Natural killer cell treated with Interleukin-12 subunit alpha and Interleukin-12 subunit beta and Interleukin-15 and Interleukin-18, amount 100 ng/mL, for 72 hours (primary cell): ENCODE data around the gene ZNF3. TPM values are rescaled to one million over a fixed set of nuclear protein-coding genes. Genes with fewer than 3 reads are reported as not detected.

Experiments
- ATAC-seq, 2 donors: fragments of 150-1000 bp; cut with Tn5 transposase in 1 of 2; sonication (Bioruptor Pico), chemical (Tn5 transposase) in 1 of 2; 2 replicates each; pipeline ENCODE4 v1.10.0; 2021
- DNase-seq: peaks from one replicate; pipeline ENCODE4 v3.0.0; 2022; ENCODE audit warnings: low spot score
- H3K27ac Mint-ChIP-seq, 2 donors: 1 replicate in 1 of 2; 2 replicates in 1 of 2; pipeline ENCODE4 v1.8.0; 2022; ENCODE audit warnings: mixed read lengths in 2 of 2, mild to moderate bottlenecking in 1 of 2, moderate library complexity in 1 of 2
- H3K27me3 Mint-ChIP-seq, 2 donors: 1 replicate in 1 of 2; 2 replicates in 1 of 2; pipeline ENCODE4 v1.8.0; 2022; ENCODE audit warnings: mixed read lengths in 2 of 2
- H3K36me3 Mint-ChIP-seq: one replicate; pipeline ENCODE4 v1.8.0; 2022; ENCODE audit warnings: mixed read lengths
- H3K4me1 Mint-ChIP-seq, 2 donors: 1 replicate in 1 of 2; 2 replicates in 1 of 2; pipeline ENCODE4 v1.8.0; 2022; ENCODE audit warnings: low read depth in 2 of 2, mixed read lengths in 2 of 2, mild to moderate bottlenecking in 1 of 2
- H3K4me3 Mint-ChIP-seq: one replicate; pipeline ENCODE4 v1.8.0; 2022; ENCODE audit warnings: mixed read lengths
- H3K9me3 Mint-ChIP-seq: 2 replicates; pipeline ENCODE4 v1.8.0; 2022; ENCODE audit warnings: mixed read lengths
- total RNA-seq, 2 donors: library from RNA; stranded (reverse); gene quantifications; one replicate each; pipeline ENCODE4 v1.2.3, GENCODE V29; 2022

The ZNF3 gene
- total RNA-seq, 2 donors from 2014 or later = 19.6 to 33.6 TPM

DNA sequence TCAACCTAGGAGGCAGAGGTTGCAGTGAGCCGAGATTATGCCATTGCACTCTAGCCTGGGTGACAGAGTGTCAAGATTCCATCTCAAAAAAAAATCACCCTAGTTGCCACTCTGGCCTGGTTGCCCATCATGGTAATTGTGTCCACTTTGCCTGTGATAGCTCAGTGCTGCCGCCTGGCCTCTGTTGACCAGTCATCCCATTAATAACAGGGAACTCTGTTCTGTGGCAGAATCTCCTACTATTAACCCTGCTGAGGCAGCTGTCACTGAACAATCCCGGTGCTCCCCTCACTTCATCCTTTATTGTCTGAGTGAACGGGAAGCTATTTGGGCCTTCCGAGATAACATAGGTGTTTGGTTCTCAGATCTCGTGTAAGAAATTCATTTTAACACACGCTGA, 14.6 kb downstream of the ZNF3 start:
- no peaks in the 10 kb centered on the region for H3K27me3 Mint-ChIP-seq
- ATAC-seq = no peak
- H3K9me3 Mint-ChIP-seq = peaks cover 6% of the 10 kb centered on the region
- DNase-seq = no peak
- H3K36me3 Mint-ChIP-seq = peaks cover 22% of the 10 kb centered on the region
- H3K27ac Mint-ChIP-seq = no peak overlapping the region
- no peak overlapping the region for H3K4me3 Mint-ChIP-seq
- peaks cover 0 to 2% of the 10 kb centered on the region in 2 donors for H3K4me1 Mint-ChIP-seq

DNA sequence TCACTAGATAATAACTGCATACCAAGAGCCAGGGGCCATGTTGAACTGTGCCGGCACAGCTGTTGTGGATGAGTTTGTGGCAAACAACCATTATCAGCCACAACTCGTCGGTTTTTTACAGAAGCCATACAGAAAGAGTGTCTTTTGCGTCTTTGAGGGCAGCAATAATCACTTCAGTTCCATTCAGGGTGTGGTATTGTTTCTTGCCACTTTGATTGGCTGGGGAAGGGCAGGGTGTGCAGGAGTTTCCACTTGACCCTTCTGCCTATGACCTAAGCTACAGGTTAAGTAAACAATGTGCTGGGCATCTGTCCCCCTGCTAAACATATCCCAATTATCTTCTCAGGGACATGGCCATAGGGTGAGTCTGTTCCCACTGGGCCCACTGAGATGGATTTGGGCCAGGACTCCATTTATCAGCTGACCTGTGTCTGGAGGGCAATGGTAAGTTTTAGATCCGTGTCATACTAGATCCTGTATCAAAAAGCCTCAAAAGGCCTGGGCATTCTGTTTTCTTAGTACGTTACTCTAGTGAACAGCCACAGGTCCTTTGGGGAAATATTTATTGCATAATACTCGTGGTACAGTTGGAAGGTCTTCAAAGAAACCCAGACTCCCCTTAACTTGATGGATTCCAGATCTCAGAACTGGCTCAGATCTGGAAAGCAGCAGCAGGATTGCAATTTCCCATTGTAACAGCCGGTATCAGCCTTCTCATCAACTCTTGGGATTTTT, 15.9 kb downstream of the ZNF3 start:
- Mint-ChIP-seq H3K27me3 (no peaks in the 10 kb centered on the region), H3K36me3 (peaks cover 9% of the 10 kb centered on the region), H3K4me1 (no peaks in the 10 kb centered on the region), H3K9me3 (no peaks in the 10 kb centered on the region), H3K4me3 (no peak overlapping the region), H3K27ac (no peak overlapping the region)
- ATAC-seq (no peak), DNase-seq (no peak)

DNA sequence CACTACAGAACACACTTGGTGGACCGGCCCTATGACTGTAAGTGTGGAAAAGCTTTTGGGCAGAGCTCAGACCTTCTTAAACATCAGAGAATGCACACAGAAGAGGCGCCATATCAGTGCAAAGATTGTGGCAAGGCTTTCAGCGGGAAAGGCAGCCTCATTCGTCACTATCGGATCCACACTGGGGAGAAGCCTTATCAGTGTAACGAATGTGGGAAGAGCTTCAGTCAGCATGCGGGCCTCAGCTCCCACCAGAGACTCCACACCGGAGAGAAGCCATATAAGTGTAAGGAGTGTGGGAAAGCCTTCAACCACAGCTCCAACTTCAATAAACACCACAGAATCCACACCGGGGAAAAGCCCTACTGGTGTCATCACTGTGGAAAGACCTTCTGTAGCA, 17.4 kb downstream of the ZNF3 start:
- DNase-seq = no peak
- Mint-ChIP-seq H3K27ac (no peak overlapping the region), H3K36me3 (no peaks in the 10 kb centered on the region), H3K27me3 (no peaks in the 10 kb centered on the region), H3K4me1 (no peaks in the 10 kb centered on the region), H3K9me3 (no peaks in the 10 kb centered on the region), H3K4me3 (no peak overlapping the region)
- ATAC-seq = no peak

DNA sequence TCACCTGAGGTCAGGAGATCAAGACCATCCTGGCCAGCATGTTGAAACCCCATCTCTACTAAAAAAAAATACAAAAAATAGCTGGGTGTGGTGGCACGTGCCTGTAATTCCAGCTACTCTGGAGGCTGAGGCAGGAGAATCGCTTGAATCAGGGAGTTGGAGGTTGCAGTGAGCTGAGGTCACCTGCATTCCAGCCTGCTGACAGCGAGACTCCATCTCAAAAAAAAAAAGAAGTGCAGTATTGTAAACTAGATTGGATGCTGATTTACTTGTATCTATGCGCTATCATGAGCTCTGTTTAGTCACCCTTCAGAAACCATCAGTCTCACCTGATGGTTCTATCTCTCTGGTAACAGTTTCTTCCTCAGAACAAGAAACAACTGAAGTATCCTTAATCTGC, 18.1 kb downstream of the ZNF3 start:
- DNase-seq (no peak), ATAC-seq (no peak)
- Mint-ChIP-seq H3K27me3 (no peaks in the 10 kb centered on the region), H3K4me3 (no peak overlapping the region), H3K27ac (no peak overlapping the region), H3K4me1 (no peaks in the 10 kb centered on the region), H3K9me3 (no peaks in the 10 kb centered on the region), H3K36me3 (no peaks in the 10 kb centered on the region)

DNA sequence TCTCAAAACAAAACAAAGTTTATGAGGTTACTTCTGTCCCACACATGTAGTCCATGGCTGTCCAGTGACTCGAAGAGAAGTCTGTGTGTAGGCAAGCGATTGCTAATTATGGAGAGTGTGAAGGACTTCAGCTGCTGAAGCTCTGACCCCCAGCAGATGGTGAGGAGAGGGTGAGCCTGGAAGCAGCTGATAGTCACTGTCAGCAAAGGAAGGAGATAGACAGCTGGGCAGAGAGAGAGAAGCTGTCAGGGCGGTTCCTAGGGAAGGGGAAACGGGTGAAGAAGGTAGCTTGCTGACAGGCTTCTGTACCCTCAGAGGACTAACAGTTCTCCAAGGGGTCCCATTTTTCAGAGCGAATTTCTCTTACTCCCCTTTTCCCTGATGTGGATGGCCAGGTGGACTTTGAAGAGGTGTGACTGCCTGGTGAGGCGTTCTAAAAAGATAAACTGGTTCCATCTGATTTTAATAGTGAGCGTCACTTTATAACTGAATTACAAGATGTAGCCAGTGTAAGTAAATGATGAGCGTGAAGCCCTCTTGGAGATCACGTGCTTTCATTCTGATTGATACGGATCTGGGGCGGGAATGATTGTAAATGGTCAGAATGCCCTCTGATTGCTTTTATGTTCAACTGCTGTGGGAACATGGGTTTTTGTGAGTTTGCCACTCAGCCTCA, 19.9 kb downstream of the ZNF3 start:
- no peaks in the 10 kb centered on the region for H3K27me3 Mint-ChIP-seq
- H3K36me3 Mint-ChIP-seq = no peaks in the 10 kb centered on the region

DNA sequence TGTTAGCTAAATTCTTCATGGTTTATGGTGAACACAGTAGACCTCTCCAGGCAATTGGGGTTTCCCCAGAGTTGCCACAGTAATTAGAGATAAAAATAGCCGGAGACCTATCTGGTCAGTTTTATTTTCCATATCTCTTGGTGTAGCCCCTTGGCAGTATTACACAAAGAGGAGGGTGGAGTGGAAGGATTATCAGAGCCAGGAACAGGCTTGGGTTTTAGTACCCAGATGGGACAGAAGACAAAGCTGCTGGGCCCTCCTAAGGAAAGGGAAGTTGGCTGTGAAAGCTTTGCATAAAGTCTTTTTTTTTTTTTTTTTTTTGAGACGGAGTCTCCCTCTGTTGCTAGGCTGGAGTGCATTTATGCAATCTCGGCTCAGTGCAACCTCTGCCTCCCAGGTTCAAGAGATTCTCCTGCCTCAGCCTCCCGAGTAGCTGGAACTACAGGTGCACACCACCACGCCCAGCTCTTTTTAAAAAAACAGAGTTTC, 22.2 kb downstream of the ZNF3 start:
- Mint-ChIP-seq H3K4me1 (no peaks in the 10 kb centered on the region), H3K36me3 (no peaks in the 10 kb centered on the region), H3K4me3 (no peak overlapping the region), H3K9me3 (no peaks in the 10 kb centered on the region), H3K27me3 (no peaks in the 10 kb centered on the region), H3K27ac (no peak overlapping the region)
- DNase-seq (no peak), ATAC-seq (no peak)

More for the DNA sequence above, 19.9 kb downstream of the ZNF3 start:
- ATAC-seq (no peak), DNase-seq (no peak)
- Mint-ChIP-seq H3K27ac (no peak overlapping the region), H3K4me1 (no peaks in the 10 kb centered on the region), H3K4me3 (no peak overlapping the region), H3K9me3 (no peaks in the 10 kb centered on the region)

DNA sequence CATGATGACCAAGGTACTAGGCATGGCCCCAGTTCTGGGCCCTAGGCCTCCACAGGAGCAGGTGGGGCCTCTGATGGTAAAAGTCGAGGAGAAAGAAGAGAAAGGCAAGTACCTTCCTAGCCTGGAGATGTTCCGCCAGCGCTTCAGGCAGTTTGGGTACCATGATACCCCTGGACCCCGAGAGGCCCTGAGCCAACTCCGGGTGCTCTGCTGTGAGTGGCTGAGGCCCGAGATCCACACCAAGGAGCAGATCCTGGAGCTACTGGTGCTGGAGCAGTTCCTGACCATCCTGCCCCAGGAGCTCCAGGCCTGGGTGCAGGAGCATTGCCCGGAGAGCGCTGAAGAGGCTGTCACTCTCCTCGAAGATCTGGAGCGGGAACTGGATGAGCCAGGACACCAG, 24.5 kb downstream of the ZNF3 start:
- DNase-seq = no peak
- Mint-ChIP-seq H3K4me3 (no peak overlapping the region), H3K27ac (no peak overlapping the region), H3K4me1 (no peaks in the 10 kb centered on the region), H3K27me3 (no peaks in the 10 kb centered on the region), H3K36me3 (no peaks in the 10 kb centered on the region), H3K9me3 (no peaks in the 10 kb centered on the region)
- no peak for ATAC-seq

DNA sequence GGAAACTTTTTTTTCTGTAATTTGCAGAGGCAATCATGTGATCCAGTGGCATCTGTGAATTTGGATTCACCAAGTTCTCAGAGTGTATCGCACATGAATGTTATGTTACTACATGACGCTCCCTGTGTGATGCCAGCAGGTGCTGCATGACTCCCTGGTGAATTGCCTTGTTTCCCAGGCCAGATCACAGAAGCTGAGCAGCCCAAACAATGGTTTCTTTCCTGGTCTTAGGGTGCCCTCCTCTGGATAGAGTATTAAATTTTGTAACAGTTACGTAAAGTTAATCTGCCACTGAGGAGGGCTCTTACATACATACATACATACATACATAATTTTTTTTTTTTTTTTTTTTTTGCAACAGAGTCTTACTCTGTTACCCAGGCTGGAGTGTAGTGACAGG, 28.3 kb downstream of the ZNF3 start:
- H3K4me1 Mint-ChIP-seq = peaks cover 7 to 17% of the 10 kb centered on the region in 2 donors
- ATAC-seq (no peak), DNase-seq (no peak)
- no peaks in the 10 kb centered on the region for H3K36me3 Mint-ChIP-seq
- no peaks in the 10 kb centered on the region for H3K9me3 Mint-ChIP-seq
- no peaks in the 10 kb centered on the region for H3K27me3 Mint-ChIP-seq
- no peak overlapping the region for H3K4me3 Mint-ChIP-seq
- H3K27ac Mint-ChIP-seq = no peak overlapping the region

DNA sequence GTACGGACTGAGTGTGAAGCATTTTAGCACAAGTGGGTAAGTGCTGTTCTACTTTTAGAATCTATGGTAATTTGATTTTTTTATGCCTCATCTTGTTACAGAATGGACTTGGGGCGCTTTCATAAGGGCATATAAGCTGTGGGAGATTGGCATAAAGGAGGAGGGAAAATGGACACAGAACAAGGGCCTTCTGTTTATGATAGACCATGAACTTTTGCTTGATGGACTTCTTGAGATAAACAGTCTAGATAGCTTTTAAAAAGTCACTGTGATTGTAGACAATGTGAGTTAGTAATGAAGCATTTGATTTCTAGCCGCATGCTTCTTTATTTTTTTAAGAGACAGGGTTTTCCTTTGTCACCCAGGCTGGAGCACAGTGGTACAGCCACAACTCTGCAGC, 29.9 kb downstream of the ZNF3 start:
- Mint-ChIP-seq H3K4me3 (peak overlapping the region; percentile 13), H3K27ac (no peak overlapping the region), H3K36me3 (no peaks in the 10 kb centered on the region), H3K27me3 (no peaks in the 10 kb centered on the region), H3K4me1 (peaks cover 7 to 17% of the 10 kb centered on the region in 2 donors), H3K9me3 (no peaks in the 10 kb centered on the region)
- ATAC-seq (no peak), DNase-seq (no peak)

DNA sequence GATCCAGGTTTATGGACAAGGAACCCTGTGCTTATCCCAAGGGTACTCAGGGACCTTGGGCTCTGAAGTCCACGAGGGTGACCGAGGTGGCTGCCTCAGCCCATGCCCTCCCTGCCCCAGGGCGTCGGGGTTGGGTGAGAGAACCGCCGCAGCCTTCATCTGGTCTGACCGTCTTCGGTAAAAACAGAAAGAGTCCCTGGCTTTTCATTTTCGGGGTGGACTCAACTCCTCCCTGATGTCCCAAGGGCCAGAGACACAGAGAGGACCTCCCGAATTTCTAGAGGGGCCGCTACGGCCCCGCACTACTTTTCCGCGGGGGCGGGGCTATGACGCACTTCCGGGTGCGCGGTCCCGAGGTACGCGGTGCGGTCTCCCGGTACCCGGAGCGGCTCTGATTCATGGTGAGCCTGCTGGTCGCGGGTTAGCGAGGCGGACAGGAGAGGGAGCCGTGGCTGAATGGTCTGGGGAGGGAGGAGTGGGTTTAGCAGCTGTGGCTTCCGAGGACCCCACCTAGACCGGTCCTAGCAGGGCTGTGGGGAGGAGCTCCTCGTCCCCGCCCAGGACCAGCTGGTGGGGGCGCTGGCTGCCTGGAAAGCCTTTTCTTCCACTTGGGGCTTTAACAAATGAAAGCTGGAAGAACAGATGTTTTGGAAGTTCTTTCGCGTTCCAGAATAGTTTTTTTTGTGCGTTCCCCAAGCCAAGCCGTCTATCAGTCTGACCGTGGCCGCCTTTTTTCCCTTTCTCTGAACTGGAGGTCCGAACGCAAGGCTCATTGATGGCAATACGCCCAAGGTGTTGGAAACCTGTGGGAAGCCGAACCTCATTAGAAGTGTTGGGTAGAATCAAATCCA, 31.9 kb downstream of the ZNF3 start, which contains the start of gene ZSCAN21:
Gene ZSCAN21 (plus strand): TSS at position 334 of the 851 bp plus-strand sequence. CDS start 7,233 bp downstream, outside the sequence.
- Mint-ChIP-seq H3K9me3 (no peaks in the 10 kb centered on the region), H3K4me1 (peaks cover 7 to 19% of the 10 kb centered on the region in 2 donors), H3K27me3 (no peaks in the 10 kb centered on the region), H3K4me3 (peak within 1 kb of the TSS; percentile 87), H3K27ac (peak within 1 kb of the TSS; percentile 70 to 93), H3K36me3 (no peaks in the 10 kb centered on the region)
- DNase-seq = peak; percentile 82
- peak; percentile 97 for ATAC-seq

DNA sequence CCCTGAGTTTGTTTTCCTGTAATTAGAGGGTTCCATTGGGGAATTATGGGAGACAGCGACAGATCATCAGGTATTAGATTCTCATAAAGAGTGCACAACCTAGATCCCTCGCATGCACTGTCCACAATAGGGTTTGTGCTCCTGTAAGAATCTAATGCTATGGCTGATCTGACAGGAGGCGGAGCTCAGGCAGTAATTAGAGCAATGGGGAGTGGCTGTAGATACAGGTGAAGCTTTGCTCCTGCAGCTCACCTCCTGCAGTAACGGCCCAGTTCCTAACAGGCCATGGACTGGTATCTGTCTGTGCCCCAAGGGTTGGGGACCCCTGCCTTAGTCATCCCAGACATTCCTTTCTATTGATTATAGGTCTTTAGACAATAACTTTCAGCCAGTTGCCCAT, 32.8 kb downstream of the ZNF3 start:
- H3K4me3 Mint-ChIP-seq = peak overlapping the region; percentile 45
- H3K27ac Mint-ChIP-seq = no peak overlapping the region
- H3K27me3 Mint-ChIP-seq = no peaks in the 10 kb centered on the region
- DNase-seq = no peak
- no peaks in the 10 kb centered on the region for H3K36me3 Mint-ChIP-seq
- no peaks in the 10 kb centered on the region for H3K9me3 Mint-ChIP-seq
- no peak for ATAC-seq
- peaks cover 7 to 23% of the 10 kb centered on the region in 2 donors for H3K4me1 Mint-ChIP-seq

DNA sequence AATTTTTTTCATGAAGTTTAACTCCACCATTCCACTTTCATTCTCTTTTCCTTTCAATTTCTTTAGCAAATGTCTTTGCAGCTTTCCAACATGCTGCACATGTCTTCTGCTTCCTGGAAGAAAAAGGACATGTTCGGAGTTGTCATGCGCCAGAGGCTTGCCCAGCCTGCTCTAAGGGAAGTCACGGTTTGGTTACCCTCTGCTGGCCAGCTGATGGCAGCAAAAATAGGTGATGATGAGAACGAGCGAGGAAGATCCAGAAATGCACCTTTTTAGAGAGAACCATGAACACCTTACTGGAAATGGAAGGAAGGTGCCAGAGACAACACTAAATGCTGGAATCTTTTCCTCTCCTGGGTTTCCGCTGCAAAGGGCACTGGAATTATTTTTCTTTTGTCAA, 36.8 kb downstream of the ZNF3 start:
- Mint-ChIP-seq H3K4me3 (no peak overlapping the region), H3K27ac (no peak overlapping the region), H3K4me1 (peaks cover 6 to 16% of the 10 kb centered on the region in 2 donors), H3K27me3 (no peaks in the 10 kb centered on the region), H3K36me3 (no peaks in the 10 kb centered on the region), H3K9me3 (no peaks in the 10 kb centered on the region)
- DNase-seq = no peak
- no peak for ATAC-seq

DNA sequence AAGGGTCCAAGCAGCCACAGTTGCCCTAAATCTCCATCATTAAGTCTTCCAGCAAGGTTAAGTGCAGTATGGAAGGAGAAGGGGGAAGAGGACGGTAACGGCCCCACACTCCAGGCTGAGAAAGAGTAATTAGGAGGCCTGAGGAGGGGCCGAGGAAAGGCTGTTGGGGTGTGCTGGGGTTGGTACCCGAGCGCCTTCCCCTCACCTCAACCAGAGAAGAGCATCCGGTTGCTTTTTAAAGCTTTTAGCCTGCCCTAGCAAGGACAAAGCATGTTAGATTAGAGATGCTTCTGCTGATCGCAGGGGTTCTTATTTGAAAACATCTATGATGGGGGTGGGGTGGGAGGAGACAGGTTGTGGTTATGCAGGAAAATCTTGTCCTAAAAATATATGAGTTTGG, 40.9 kb downstream of the ZNF3 start:
- Mint-ChIP-seq H3K4me3 (no peak overlapping the region), H3K9me3 (no peaks in the 10 kb centered on the region), H3K27me3 (no peaks in the 10 kb centered on the region), H3K27ac (peak overlapping the region in 1 of 2 donors; percentile 45), H3K4me1 (peaks cover 6 to 11% of the 10 kb centered on the region in 2 donors), H3K36me3 (peaks cover 8% of the 10 kb centered on the region)
- ATAC-seq (no peak), DNase-seq (no peak)

DNA sequence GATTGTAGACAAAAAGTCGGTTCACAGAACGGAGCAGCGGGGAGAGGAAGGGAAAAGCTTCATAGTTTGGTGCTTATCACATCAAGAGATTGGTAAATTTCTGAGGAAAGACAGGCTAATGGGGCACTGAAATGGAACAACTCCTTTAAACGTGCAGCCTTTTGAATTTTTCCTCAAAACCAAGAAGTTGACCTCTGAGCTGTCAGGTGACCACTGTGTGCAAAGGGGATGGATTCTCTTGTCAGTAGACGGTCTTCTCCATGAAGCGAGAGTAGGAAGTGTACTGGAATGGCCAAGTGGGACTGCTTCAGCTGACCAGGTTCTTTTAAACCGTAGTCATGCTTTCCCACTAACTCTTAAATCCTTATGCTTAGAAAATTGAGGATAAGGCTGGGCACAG, 43.2 kb downstream of the ZNF3 start:
- H3K4me3 Mint-ChIP-seq = no peak overlapping the region
- DNase-seq = no peak

More for the DNA sequence above, 43.2 kb downstream of the ZNF3 start:
- Mint-ChIP-seq H3K27me3 (no peaks in the 10 kb centered on the region), H3K9me3 (no peaks in the 10 kb centered on the region), H3K4me1 (peaks cover 5 to 6% of the 10 kb centered on the region in 2 donors), H3K27ac (no peak overlapping the region), H3K36me3 (peaks cover 19% of the 10 kb centered on the region)
- ATAC-seq = no peak
